ENCODE results near the gene INTS6. TPM values are rescaled to one million over a fixed set of nuclear protein-coding genes. Genes with fewer than 3 reads are reported as not detected.

The INTS6 gene
- total RNA-seq, 2 experiments from 2014 or later: 44.4 to 47.1 TPM

- Mint-ChIP-seq H3K4me1 (ENCODE audit: low read depth) (peaks cover 18% of the 10 kb centered on the region), H3K27ac (no peak overlapping the region), H3K27me3 (no peaks in the 10 kb centered on the region), H3K36me3 (no peaks in the 10 kb centered on the region), H3K4me3 (no peak overlapping the region), H3K9me3 (no peaks in the 10 kb centered on the region)
- CTCF ChIA-PET: no interaction called here
- DNase-seq: no peak
- intact Hi-C loops (cut with micrococcal nuclease): no loop called here
- POLR2A ChIA-PET: no interaction called here
Measured at GRCh38 chr13:51333826-51334225, 119.0 kb downstream of the INTS6 start.

DNA sequence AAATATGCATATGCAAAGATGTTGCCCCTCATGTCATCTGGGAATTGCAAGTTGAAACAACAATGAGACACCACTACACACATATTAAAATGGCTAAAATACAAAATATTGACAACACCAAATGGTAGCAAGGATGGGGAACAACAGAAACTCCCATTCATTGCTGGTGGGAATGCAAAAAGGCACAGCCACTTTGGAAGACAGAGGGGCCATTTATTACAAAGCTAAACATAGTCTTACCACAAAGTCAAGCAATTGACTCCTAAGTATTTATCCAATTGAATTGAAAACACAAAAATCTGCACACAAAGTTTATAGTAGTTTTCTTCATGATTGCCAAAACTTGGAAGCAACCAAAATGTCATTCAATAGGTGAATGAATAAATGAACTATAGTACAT is 119.4 kb downstream of the INTS6 start:
- ChIA-PET CTCF (no interaction called here), POLR2A (no interaction called here)
- no peaks in the 10 kb centered on the region for H3K36me3 Mint-ChIP-seq
- no peaks in the 10 kb centered on the region for H3K27me3 Mint-ChIP-seq
- peaks cover 18% of the 10 kb centered on the region for H3K4me1 Mint-ChIP-seq (ENCODE audit: low read depth)
- intact Hi-C loops (cut with micrococcal nuclease): no loop called here
- H3K4me3 Mint-ChIP-seq: no peak overlapping the region
- H3K27ac Mint-ChIP-seq: no peak overlapping the region
- no peaks in the 10 kb centered on the region for H3K9me3 Mint-ChIP-seq
- no peak for DNase-seq

DNA sequence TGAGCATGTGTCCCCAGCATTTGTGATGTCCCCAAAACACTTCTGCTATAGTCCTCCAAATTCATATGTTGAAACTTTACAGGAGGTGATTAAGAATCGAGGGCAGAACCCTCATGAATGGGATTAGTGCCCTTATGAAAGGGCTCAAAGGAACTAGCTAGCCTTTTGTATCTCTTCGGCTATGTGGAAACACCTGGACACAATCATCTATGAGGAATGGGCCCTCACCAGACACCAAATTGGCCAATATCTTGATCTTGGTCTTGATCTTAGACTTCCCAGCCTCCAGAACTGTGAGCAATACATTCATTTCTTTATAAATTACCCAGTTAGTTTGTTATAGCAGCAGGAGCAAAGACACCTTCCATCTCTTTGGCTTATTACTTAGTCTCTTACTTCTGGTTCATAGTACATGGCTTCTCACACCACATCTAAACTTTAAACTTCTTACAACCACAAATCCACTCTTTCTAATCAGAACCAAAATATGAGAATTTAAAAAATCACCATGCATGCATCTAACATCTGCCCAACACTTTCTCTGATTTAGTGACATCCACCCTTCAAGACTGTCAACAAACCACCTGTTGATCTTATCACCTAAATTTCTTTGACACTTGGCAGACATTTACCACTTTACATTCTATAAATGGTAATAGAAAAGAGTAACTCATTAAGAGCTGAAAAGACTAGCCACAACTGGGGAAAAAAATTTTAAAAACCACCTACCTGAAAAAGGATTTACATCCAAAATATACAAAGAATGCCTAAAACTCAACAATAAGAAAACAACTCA is 120.1 kb downstream of the INTS6 start:
- Mint-ChIP-seq H3K4me1 (ENCODE audit: low read depth) (peaks cover 18% of the 10 kb centered on the region), H3K36me3 (no peaks in the 10 kb centered on the region), H3K9me3 (no peaks in the 10 kb centered on the region), H3K4me3 (no peak overlapping the region), H3K27me3 (no peaks in the 10 kb centered on the region), H3K27ac (no peak overlapping the region)
- ChIA-PET CTCF (no interaction called here), POLR2A (no interaction called here)
- intact Hi-C loops (cut with micrococcal nuclease): no loop called here
- no peak for DNase-seq

DNA sequence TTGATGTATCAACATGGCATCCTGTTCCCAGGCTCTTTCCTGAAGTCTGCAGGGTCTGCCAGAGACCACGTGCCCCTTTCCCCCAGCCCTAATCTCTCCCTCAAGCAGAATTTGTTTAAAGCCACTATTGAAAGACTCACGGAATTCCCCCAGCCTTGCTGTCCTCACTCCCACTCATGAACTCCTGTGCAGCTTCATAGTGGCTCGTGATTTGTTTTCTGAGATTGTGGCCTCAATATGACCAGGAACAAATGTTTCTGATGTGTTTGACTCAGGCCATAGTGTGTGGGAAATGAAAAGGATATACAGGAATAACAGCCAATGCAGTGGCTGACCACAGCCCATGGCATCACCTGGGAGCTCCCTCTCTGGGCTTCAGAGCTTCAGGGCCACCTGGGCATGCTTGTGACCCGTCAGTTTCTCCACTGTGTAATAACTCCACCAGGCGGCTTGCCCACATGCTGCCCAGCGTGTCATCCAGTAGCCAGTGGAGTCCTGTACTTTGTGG is 121.4 kb downstream of the INTS6 start:
- intact Hi-C loops (cut with micrococcal nuclease): no loop called here
- POLR2A ChIA-PET: no interaction called here
- H3K27ac Mint-ChIP-seq: no peak overlapping the region
- H3K4me3 Mint-ChIP-seq: no peak overlapping the region
- H3K9me3 Mint-ChIP-seq: no peaks in the 10 kb centered on the region
- CTCF ChIA-PET: no interaction called here
- H3K4me1 Mint-ChIP-seq (ENCODE audit: low read depth): peaks cover 18% of the 10 kb centered on the region
- DNase-seq: peak; percentile 24
- H3K36me3 Mint-ChIP-seq: no peaks in the 10 kb centered on the region
- H3K27me3 Mint-ChIP-seq: no peaks in the 10 kb centered on the region

DNA sequence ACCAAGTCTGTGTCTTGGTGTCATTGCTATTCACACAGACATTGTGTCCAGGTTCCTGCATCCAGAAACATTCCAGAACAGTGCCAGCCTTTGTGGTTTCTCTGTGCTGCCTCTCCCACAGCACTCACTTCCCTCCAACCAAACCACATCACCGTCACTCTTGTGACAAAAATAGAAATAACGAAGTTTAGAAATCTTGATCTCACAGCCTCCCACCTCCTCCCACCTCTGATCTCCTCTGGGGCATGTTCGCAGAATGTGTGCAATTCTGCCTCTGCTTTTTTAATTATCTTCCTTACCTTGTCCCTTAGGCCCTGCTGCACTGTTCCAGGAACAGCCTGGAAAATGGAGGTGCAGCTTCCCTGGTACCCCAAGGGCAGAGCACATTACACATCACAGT is 122.0 kb downstream of the INTS6 start:
- Mint-ChIP-seq H3K9me3 (no peaks in the 10 kb centered on the region), H3K27me3 (no peaks in the 10 kb centered on the region), H3K4me1 (ENCODE audit: low read depth) (peaks cover 18% of the 10 kb centered on the region), H3K36me3 (no peaks in the 10 kb centered on the region), H3K27ac (no peak overlapping the region), H3K4me3 (no peak overlapping the region)
- CTCF ChIA-PET: no interaction called here
- DNase-seq: no peak
- POLR2A ChIA-PET: no interaction called here
- intact Hi-C loops (cut with micrococcal nuclease): no loop called here

DNA sequence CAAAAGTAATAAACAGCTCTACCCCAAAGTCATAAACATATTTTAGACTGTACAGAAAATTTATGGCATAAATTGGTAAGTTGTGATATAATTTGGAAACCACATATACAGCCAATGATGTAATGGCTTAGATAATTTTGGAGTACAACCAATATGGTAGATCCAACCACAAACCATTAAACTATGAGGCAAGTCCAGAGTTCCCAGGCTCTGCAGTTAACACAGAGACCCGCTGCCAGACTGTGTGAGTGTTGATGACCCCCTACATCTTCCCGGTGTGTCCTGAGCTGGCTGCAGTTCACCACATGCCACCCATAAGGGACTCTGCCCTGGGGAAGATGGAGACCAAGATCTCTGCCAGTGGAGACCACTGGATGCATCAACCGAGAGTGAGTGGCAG is 123.2 kb downstream of the INTS6 start:
- Mint-ChIP-seq H3K9me3 (no peaks in the 10 kb centered on the region), H3K27me3 (no peaks in the 10 kb centered on the region), H3K36me3 (no peaks in the 10 kb centered on the region), H3K4me3 (no peak overlapping the region), H3K4me1 (ENCODE audit: low read depth) (peaks cover 18% of the 10 kb centered on the region), H3K27ac (no peak overlapping the region)
- intact Hi-C loops (cut with micrococcal nuclease): no loop called here
- POLR2A ChIA-PET: no interaction called here
- CTCF ChIA-PET: no interaction called here
- DNase-seq: no peak

GRCh38 chr13:51328488-51328887 is 124.3 kb downstream of the INTS6 start:
- H3K36me3 Mint-ChIP-seq: no peaks in the 10 kb centered on the region
- intact Hi-C loops (cut with micrococcal nuclease): no loop called here
- CTCF ChIA-PET: no interaction called here

GRCh38 chr13:51327961-51328360 is 124.9 kb downstream of the INTS6 start:
- no peak for DNase-seq
- ChIA-PET POLR2A (no interaction called here), CTCF (no interaction called here)
- Mint-ChIP-seq H3K4me3 (no peak overlapping the region), H3K36me3 (no peaks in the 10 kb centered on the region), H3K27ac (no peak overlapping the region), H3K9me3 (no peaks in the 10 kb centered on the region), H3K27me3 (no peaks in the 10 kb centered on the region), H3K4me1 (ENCODE audit: low read depth) (peaks cover 16% of the 10 kb centered on the region)
- intact Hi-C loops (cut with micrococcal nuclease): no loop called here

More at GRCh38 chr13:51328488-51328887, 124.3 kb downstream of the INTS6 start:
- H3K4me3 Mint-ChIP-seq: no peak overlapping the region
- no peaks in the 10 kb centered on the region for H3K27me3 Mint-ChIP-seq
- POLR2A ChIA-PET: no interaction called here
- no peak for DNase-seq
- H3K27ac Mint-ChIP-seq: no peak overlapping the region
- peaks cover 18% of the 10 kb centered on the region for H3K4me1 Mint-ChIP-seq (ENCODE audit: low read depth)
- H3K9me3 Mint-ChIP-seq: no peaks in the 10 kb centered on the region

DNA sequence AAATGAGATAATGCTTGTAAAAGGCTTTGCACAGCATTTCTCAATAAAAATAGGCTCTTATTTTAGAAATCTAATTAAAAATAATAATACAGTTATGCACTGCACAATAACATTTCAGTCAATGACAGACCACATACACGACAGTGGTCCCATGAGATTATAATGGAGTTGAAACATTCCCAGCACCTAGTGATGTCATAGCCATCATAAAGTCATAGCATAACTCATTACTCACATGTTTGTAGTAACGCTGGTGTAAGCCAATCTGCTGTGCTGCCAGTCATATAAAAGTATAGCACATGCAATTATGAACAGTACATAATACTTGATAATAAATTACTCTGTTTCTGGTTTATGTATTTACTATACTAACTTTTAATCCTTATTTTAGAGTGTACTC is 126.1 kb downstream of the INTS6 start:
- intact Hi-C loops (cut with micrococcal nuclease): no loop called here
- Mint-ChIP-seq H3K4me3 (no peak overlapping the region), H3K36me3 (no peaks in the 10 kb centered on the region), H3K4me1 (ENCODE audit: low read depth) (peaks cover 11% of the 10 kb centered on the region), H3K9me3 (no peaks in the 10 kb centered on the region), H3K27me3 (no peaks in the 10 kb centered on the region), H3K27ac (no peak overlapping the region)
- no peak for DNase-seq
- POLR2A ChIA-PET: no interaction called here
- CTCF ChIA-PET: no interaction called here

DNA sequence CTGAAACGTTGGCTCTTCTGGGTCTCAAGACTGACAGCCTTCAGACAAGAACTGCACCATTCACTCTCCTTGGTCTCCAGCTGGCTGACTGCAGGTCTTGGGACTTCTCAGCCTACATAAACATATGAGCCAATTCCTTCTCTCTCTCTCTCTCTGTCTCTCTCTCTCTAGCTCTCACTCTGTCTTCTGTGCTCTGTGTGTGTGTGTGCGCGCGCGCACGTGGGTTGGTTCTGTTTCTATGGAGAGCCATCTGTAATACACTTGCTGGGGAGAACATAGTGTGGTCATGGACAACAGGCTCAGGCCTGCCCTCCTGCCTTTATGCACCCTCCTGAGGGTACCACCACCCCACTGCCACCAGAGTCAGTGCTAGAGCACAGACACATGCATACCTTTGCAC is 127.0 kb downstream of the INTS6 start:
- peaks cover 3% of the 10 kb centered on the region for H3K4me1 Mint-ChIP-seq (ENCODE audit: low read depth)
- POLR2A ChIA-PET: no interaction called here
- CTCF ChIA-PET: no interaction called here
- no peaks in the 10 kb centered on the region for H3K27me3 Mint-ChIP-seq
- no peak overlapping the region for H3K27ac Mint-ChIP-seq
- no peaks in the 10 kb centered on the region for H3K36me3 Mint-ChIP-seq
- no peak overlapping the region for H3K4me3 Mint-ChIP-seq
- intact Hi-C loops (cut with micrococcal nuclease): no loop called here
- no peak for DNase-seq
- no peaks in the 10 kb centered on the region for H3K9me3 Mint-ChIP-seq

GRCh38 chr13:51324714-51325420 is 128.0 kb downstream of the INTS6 start:
- POLR2A ChIA-PET: no interaction called here
- Mint-ChIP-seq H3K4me1 (ENCODE audit: low read depth) (no peaks in the 10 kb centered on the region), H3K9me3 (no peaks in the 10 kb centered on the region), H3K27me3 (no peaks in the 10 kb centered on the region), H3K27ac (no peak overlapping the region), H3K36me3 (no peaks in the 10 kb centered on the region), H3K4me3 (no peak overlapping the region)
- CTCF ChIA-PET: interaction anchor here (0.9 kb wide), 1 partner anchor 39 kb away, joined by 3 read pairs; no protein-coding TSS in a partner anchor
- intact Hi-C loops (cut with micrococcal nuclease): no loop called here
- DNase-seq: no peak

DNA sequence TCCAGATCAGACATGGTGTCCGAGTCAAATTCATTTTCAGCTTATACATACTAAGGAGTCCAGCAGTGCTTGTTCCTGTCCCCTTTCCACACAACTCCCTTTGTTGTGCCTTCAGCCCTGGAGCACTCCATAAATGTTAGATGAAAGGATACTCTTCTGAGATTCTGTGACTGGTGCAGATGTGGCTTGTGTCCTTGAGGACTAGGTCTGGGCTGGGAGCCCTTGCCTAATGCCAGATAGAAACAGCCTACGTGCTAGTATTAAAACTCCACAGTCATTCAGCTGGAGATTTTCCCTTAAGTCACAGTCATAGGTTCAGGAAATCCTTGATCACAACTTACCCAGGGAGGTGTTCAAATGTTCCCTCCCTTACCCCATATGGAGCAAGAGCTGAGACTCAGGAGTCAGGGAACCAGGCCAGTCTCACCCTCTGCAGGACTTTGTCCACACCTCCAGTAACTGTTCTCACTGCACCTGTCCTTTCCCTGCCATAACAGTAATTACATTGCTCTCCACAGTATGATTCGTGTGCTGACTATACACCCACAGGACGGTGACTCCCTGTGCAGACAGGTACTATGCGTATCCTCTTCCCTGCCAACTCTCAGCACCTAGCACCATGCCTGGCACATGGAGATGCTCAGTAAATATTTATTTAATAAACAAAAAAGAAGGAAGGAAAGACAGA is 128.9 kb downstream of the INTS6 start:
- POLR2A ChIA-PET: no interaction called here
- Mint-ChIP-seq H3K4me3 (no peak overlapping the region), H3K36me3 (no peaks in the 10 kb centered on the region), H3K27me3 (no peaks in the 10 kb centered on the region), H3K9me3 (no peaks in the 10 kb centered on the region), H3K4me1 (ENCODE audit: low read depth) (no peaks in the 10 kb centered on the region), H3K27ac (no peak overlapping the region)
- CTCF ChIA-PET: interaction anchor here (0.9 kb wide), 1 partner anchor 38 kb away, joined by 3 read pairs; no protein-coding TSS in a partner anchor
- intact Hi-C loops (cut with micrococcal nuclease): no loop called here
- no peak for DNase-seq
